NK-92 (cell line): ENCODE results near the gene DEGS1.
"Not testable (repeated sequence)": the region's sequence is repeated elsewhere in the genome, so short reads cannot be mapped to it uniquely, and the experiment has no call there.

Experiments used
- DNase-seq: peaks from one replicate; lab custom pipeline; 2025; ENCODE audit not compliant: unreplicated experiment; lab: John Stamatoyannopoulos, UW

DEGS1 gene

GRCh38 chr1:224180783-224181452 is 2.1 kb upstream of the DEGS1 start:
- DNase-seq: no peak

DNA sequence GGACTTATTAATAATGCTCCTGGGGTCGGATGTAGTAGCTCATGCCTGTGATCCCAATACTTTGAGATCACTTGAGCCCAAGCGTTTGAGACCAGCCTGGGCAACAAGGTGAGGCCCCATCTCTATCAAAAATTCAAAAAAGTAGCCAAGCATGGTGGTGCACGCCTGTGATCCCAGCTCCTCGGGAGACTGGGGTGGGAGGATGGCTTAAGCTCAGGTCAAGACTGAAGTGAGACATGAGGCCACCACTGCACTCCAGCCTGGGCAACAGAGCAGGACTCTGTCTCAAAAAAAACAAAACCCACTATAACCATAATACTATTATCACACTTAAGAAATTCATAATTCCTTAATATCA is 1.6 kb upstream of the DEGS1 start:
- no peak for DNase-seq

GRCh38 chr1:224182057-224182865 is 779 bp upstream of the DEGS1 start:
- DNase-seq: no peak

GRCh38 chr1:224183591-224184312 is 712 bp downstream of the DEGS1 start:
- no peak for DNase-seq

DNA sequence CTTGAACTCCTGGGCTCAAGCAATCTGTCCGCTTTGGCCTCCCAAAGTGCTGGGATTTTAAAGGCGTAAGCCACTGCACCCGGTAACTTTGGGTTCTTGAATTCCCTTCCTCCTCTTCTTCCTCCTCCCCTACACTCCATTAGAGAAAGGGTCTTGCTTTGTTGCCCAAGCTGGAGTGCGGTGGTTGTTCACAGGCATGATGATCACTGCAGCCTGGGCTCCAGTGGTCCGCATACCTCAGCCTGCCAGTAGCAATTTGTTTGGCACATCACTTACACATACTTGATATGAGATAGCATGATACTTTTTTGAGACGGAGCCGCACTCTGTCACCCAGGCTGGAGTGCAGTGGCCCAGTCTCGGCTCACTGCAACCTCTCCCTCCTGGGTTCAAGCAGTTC is 2.2 kb downstream of the DEGS1 start:
- DNase-seq: no peak

DNA sequence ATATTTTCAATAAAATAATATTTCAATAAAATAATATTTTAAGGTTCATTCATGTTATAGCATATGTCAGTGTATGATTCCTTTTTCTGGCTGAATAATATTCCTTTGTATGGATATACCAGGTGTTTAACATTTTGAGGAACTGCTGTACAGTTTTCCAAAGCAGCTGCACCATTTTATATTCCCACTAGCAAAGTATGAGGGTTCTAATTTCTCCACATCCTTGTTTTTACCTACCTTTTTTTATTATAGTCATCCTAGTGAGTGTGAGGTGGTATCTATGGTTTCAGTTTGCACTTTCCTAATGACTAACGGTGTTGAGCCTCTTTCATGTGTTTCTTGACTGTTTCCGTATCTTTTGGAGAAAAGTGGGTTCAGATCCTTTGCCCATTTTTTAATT is 5.2 kb downstream of the DEGS1 start:
- no peak for DNase-seq

DNA sequence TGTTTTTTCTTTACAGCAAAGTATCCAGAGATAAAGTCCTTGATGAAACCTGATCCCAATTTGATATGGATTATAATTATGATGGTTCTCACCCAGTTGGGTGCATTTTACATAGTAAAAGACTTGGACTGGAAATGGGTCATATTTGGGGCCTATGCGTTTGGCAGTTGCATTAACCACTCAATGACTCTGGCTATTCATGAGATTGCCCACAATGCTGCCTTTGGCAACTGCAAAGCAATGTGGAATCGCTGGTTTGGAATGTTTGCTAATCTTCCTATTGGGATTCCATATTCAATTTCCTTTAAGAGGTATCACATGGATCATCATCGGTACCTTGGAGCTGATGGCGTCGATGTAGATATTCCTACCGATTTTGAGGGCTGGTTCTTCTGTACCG is 6.5 kb downstream of the DEGS1 start:
- no peak for DNase-seq

- no peak for DNase-seq
These were observed 9.2 kb downstream of the DEGS1 start for GRCh38 chr1:224192082-224192788.

GRCh38 chr1:224193319-224193966 is 10.4 kb downstream of the DEGS1 start:
- DNase-seq: no peak

DNA sequence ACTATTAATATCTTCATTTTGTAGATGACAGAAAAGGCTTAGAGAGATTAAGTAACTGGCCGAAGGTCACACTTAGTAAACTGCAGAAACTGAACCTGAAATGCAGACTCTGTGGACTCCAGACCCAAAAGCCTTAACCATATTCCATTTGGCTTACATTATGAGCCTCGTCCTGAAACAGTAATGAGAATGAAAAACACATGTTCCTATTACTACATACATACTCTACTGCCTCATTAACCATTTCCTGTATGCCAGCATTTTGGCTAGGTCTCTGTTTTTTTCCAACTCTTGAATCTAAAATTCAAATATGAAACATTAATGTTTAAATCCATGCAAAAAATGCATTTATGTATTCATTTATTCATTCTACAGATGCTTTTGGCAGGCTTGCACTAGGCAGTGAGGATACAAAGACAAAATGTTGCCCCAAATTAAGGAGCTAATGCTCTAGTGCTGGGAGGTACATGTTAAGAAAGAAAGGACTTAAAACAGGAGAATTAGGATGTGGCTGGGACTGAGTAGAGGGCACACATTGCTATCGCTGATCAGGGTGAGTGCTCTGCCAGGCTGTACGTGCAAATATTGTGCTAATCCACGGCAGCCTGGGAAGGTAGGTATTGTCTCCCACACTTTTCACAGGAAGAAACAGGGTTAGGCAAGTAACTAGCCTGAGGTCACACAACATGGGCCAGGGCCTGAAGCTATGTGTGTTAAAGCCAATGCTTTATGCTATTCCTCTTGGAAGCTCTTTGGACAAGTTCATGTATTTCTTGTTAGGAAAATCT is 14.0 kb downstream of the DEGS1 start:
- DNase-seq: no peak

DNA sequence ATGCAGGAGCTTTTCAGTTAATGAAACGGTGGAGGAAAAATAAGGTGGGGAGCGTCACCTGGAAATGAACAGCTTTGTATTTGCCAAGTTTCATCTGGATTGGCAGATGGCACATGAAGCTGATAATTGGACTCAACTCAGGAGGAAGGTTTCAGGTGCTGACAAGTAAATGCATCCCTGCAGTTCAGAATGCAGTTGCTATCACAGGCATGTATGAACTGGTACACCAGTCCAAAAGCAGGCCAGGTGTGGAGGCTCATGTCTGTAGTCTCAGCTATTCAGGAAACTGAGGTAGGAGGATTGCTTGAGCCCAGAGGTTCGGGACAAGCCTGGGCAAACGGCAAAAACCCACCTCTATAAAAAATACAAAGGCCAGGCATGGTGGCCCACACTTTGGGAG is 15.5 kb downstream of the DEGS1 start:
- no peak for DNase-seq

- no peak for DNase-seq
These were observed 16.6 kb downstream of the DEGS1 start for GRCh38 chr1:224199679-224200078.

GRCh38 chr1:224201383-224201782 is 18.3 kb downstream of the DEGS1 start:
- no peak for DNase-seq

GRCh38 chr1:224201853-224202252 is 18.8 kb downstream of the DEGS1 start:
- DNase-seq: no peak

DNA sequence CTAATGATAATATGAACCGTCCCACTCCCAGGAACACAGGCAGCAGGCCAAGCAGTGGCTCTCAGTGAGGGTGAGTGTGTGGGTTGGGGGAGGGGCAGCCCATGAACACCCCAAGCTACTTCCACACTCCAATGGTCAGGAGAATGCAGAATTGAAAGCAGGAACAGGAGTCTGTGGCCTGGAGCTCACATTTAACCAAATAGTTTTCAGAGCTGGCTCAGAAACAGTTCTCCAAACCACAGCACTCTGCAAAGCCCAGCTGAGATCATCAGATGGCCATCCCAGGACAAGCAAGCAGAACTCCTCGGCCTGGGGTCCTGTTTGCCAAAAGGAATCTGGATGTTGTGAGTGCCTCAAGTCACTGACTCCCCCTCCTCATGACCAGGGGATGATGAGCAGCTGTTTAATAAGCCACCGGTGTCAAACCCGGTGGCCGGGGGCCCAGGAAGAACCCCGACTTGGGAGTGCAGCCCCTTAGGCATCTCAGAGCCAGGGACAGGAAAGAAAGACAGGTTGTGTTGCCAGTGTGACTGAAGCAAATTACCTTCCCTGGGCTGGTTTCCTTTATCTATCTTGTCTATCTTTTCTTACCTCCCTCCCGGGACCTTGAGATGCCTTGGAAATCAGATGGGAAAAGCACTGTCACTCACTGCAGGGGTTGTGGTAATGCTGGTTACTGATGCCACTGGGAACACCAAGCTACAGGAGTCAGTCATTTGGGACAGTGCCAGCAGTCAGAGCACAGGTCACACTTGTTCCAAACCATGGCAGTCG is 20.4 kb downstream of the DEGS1 start:
- no peak for DNase-seq

DNA sequence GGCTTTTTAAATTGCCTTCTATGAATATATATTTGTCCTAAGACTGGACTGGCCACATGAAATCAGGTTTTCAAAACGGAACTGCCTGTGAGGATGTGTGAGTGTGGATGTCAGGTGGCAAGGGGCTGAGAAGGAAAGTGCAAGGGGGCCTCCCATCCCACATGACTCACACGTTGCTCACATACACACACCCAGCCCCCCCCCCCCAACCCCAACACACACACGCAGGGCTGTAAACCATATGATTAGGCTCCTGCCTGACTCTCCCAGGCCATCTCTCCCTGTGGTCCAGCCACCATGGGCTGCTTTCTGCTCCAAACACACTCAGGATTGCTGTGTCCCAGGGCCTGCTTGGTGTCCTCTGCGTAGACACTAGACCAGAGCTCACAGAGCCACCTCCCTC is 22.4 kb downstream of the DEGS1 start:
- no peak for DNase-seq

DNA sequence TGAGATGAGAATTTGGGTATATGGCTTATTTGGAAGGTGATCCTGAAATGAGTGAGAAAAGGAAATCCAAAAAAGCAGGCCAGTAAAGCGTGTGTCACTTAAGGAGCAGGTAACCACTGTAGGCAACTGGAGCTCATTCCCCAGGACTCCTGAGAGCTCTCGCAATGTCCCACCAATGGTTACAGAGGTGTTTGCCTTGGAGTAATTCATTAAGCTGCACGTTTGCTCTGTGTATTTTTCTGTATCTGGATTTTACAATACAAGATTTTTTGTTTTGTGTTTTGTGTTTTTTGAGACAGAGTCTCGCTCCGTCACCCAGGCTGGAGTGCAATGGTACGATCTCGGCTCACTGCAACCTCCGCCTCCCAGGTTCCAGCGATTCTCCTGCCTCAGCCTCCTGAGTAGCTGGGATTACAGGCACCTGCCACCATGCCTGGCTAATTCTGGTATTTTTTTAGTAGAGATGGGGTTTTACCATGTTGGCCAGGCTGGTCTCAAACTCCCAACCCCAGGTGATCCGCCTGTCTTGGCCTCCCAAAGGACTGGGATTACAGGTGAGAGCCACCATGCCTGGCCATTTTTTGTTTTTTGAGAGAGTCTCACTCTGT is 23.0 kb downstream of the DEGS1 start:
- not testable (repeated sequence) for DNase-seq

DNA sequence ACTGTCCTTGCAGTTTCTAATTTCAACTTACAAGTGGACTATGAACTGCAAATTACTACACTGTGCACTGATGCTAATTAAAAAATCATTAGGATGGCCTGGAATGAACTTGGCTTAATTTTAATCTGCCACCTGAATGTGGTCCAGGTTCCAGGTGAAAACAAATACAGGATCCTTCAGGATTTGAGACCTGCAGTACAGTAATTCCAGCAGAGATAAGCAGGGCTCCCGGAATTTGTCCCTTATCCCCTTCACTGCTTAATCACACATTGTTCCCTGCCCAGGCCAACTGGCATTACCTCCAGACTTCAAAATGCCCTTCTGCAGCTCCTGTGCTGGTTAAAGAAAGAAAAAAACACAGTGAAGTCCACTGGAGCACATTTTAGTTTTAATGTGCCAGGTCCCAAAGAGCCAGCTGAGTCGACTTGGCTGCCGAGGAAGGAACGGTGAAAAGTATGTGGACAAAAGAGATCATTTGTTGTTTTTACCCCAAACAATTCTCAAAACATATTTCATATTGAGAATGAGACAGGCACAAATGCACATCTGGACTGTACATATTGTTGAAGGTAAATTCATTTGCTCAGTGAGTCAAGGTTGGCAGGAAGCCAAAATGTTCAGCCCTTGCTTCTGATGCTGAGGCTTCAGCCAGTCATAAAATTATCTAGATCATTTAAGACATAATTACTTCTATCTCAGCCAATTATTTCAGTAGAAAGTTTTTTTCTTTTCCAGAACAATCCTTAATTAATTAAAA is 28.3 kb downstream of the DEGS1 start:
- no peak for DNase-seq
